Measurements from ENCODE around the gene DLGAP4. TPM values are rescaled to one million over a fixed set of nuclear protein-coding genes. Genes with fewer than 3 reads are reported as not detected.

The DLGAP4 gene
- total and polyA plus RNA-seq, 2 of the 13 experiments (the other 11 are each of a cell fraction or from before 2014, with no cell fraction given): 15.2 to 26.7 TPM

DNA sequence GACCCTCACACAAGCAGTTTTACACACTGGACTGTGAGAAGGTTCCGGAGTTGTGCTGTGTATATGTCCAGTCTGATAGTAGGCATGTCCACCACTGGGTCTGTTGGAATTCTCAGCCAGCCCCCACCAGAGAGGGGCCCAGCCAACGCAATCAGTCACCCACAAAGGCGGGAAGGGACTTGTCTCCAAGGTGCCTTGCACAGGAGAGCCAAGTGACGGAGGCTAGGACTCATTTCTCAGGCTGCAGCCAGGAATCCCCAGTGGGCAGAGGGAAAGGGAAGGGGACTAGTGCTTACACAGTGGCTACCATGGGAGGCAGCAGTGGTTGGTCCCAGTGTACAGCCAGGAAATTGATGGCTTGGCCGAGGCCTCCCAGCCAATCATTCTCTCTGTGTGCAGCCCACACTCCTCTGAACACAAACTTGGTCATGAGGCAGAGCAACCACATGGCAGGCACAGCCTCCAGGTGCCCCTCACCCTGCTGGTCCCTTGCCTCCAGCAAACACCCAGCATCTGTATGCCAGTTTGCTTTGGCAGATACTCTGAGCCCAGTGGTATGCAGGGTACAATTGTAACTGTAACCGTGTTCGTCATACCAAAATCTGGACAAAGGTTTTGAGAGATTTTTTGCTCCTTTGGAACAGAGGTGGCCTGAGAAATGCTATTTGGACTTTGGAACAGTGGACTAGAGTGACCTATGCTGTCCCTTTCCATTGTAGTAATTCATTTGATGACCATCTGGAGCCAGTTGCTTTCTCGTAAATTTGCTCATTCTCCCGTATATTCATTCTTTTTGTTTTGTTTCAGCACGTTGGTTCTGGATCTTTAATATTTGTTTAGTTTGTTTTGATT is 162.2 kb downstream of the DLGAP4 start (continued):
- TF ChIP-seq ZNF549 (CRISPR knock-in tag; IDR thresholded peaks at IDR 0.05) (no peak), REPIN1 (CRISPR knock-in tag; IDR thresholded peaks at IDR 0.05; ENCODE audit: borderline replicate concordance, low read depth) (peak; percentile 89), HMG20A (CRISPR knock-in tag; IDR thresholded peaks at IDR 0.05; ENCODE audit: borderline replicate concordance) (peak; percentile 81), AGO2 (optimal IDR thresholded peaks at IDR 0.05; ENCODE audit: low read depth, low read length) (peak; percentile 45), CHD4 (IDR thresholded peaks at IDR 0.05; ENCODE audit: borderline replicate concordance, low read length) (peak; percentile 74; the same call in 1 of the 2 replicates), ARID3A (IDR thresholded peaks at IDR 0.05; ENCODE audit: low read depth, low read length) (peak; percentile 59), ZBTB38 (CRISPR knock-in tag; IDR thresholded peaks at IDR 0.05) (peak; percentile 89), SRY (CRISPR knock-in tag; IDR thresholded peaks at IDR 0.05) (peak; percentile 86), ZNF510 (CRISPR knock-in tag; IDR thresholded peaks at IDR 0.05; ENCODE audit: low read depth) (0 out of 2 replicates have a peak, but pooled peaks have one; percentile 34), TEF (CRISPR knock-in tag; IDR thresholded peaks at IDR 0.05) (no peak), ARID2 (CRISPR knock-in tag; IDR thresholded peaks at IDR 0.05; ENCODE audit: borderline replicate concordance) (peak; percentile 97), NRL (CRISPR knock-in tag; IDR thresholded peaks at IDR 0.05; ENCODE audit: borderline replicate concordance) (peak; percentile 90), ZNF792 (CRISPR knock-in tag; IDR thresholded peaks at IDR 0.05) (peak; percentile 94)
- TF ChIP-seq, protein P1, sequence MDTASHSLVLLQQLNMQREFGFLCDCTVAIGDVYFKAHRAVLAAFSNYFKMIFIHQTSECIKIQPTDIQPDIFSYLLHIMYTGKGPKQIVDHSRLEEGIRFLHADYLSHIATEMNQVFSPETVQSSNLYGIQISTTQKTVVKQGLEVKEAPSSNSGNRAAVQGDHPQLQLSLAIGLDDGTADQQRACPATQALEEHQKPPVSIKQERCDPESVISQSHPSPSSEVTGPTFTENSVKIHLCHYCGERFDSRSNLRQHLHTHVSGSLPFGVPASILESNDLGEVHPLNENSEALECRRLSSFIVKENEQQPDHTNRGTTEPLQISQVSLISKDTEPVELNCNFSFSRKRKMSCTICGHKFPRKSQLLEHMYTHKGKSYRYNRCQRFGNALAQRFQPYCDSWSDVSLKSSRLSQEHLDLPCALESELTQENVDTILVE (CRISPR knock-in tag; IDR thresholded peaks at IDR 0.05): peak; percentile 79; the same call in 1 of the 2 replicates
- TF ChIP-seq, protein P2, sequence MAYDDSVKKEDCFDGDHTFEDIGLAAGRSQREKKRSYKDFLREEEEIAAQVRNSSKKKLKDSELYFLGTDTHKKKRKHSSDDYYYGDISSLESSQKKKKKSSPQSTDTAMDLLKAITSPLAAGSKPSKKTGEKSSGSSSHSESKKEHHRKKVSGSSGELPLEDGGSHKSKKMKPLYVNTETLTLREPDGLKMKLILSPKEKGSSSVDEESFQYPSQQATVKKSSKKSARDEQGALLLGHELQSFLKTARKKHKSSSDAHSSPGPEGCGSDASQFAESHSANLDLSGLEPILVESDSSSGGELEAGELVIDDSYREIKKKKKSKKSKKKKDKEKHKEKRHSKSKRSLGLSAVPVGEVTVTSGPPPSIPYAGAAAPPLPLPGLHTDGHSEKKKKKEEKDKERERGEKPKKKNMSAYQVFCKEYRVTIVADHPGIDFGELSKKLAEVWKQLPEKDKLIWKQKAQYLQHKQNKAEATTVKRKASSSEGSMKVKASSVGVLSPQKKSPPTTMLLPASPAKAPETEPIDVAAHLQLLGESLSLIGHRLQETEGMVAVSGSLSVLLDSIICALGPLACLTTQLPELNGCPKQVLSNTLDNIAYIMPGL (CRISPR knock-in tag; IDR thresholded peaks at IDR 0.05; ENCODE audit: borderline replicate concordance in 1 of 2, low read depth in 1 of 2): peak; percentile 33 to 76; a peak in 1 of 4 replicates
- TF ChIP-seq, protein P3, sequence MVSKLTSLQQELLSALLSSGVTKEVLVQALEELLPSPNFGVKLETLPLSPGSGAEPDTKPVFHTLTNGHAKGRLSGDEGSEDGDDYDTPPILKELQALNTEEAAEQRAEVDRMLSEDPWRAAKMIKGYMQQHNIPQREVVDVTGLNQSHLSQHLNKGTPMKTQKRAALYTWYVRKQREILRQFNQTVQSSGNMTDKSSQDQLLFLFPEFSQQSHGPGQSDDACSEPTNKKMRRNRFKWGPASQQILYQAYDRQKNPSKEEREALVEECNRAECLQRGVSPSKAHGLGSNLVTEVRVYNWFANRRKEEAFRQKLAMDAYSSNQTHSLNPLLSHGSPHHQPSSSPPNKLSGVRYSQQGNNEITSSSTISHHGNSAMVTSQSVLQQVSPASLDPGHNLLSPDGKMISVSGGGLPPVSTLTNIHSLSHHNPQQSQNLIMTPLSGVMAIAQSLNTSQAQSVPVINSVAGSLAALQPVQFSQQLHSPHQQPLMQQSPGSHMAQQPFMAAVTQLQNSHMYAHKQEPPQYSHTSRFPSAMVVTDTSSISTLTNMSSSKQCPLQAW (CRISPR knock-in tag; IDR thresholded peaks at IDR 0.05): peak; percentile 86
- TF ChIP-seq, protein P4, sequence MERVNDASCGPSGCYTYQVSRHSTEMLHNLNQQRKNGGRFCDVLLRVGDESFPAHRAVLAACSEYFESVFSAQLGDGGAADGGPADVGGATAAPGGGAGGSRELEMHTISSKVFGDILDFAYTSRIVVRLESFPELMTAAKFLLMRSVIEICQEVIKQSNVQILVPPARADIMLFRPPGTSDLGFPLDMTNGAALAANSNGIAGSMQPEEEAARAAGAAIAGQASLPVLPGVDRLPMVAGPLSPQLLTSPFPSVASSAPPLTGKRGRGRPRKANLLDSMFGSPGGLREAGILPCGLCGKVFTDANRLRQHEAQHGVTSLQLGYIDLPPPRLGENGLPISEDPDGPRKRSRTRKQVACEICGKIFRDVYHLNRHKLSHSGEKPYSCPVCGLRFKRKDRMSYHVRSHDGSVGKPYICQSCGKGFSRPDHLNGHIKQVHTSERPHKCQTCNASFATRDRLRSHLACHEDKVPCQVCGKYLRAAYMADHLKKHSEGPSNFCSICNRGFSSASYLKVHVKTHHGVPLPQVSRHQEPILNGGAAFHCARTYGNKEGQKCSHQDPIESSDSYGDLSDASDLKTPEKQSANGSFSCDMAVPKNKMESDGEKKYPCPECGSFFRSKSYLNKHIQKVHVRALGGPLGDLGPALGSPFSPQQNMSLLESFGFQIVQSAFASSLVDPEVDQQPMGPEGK (CRISPR knock-in tag; IDR thresholded peaks at IDR 0.05): 0 out of 2 replicates have a peak, but pooled peaks have one; percentile 9

All from HepG2 (cell line).